ENCODE results near the gene FHIT.
"Not testable (repeated sequence)": the region's sequence is repeated elsewhere in the genome, so short reads cannot be mapped to it uniquely, and the experiment has no call there.

Gene FHIT

DNA sequence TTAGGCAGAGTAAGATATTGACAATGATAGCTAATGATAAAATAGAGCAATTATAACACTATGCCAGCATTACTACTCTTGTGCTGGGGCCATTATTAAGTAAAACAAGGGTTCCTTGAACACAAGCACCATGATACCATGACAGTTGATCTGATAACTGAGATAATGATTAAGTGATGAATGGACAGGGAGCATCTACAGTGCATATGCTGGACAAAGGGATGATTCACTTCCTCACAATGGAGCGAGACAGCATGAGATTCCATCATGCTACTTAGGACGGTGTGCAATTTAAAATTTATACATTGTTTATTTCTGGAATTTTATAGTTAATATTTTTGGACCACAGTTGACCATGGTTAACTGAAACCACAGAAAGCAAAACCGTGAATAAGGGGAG is 156.6 kb downstream of the FHIT start:
- DNase-seq, result no peak

DNA sequence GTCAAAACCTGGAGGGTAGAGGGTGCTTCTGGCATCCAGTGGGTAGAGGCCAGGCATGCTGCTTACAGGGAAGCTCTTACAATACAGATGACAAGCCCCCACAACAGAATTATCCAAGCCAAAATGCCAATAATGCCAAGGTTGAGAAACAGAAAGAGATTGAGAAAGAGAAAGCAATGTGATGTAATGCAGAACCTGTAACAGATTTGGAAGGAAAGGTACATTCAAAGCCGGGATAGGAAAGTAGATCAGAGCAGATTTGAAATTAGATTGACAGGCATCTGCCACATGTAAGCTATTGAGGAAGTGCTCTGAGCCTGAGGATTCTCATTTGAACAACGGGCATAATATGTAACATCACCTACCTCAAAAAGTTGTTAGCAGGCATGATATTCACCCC is 157.9 kb downstream of the FHIT start:
- no peak for DNase-seq

DNA sequence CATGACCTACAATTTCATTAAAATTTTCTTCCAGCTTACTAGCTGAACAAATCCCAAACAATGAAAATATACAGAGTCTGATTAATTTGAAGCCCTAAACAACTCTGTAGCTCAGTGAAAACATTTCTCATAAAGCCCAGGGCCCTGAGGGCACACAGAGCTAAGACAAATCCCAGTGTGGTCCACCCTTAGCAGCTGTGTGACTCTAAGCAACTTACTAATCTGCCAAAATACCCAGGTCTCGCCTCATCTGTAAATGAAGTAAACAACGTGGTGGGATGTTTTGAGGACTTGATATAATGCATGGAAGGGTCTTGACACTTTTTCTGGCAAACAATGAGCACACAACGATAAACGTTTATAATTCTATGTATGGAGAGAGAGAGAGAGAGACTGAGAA is 158.4 kb downstream of the FHIT start:
- DNase-seq, result no peak

DNA sequence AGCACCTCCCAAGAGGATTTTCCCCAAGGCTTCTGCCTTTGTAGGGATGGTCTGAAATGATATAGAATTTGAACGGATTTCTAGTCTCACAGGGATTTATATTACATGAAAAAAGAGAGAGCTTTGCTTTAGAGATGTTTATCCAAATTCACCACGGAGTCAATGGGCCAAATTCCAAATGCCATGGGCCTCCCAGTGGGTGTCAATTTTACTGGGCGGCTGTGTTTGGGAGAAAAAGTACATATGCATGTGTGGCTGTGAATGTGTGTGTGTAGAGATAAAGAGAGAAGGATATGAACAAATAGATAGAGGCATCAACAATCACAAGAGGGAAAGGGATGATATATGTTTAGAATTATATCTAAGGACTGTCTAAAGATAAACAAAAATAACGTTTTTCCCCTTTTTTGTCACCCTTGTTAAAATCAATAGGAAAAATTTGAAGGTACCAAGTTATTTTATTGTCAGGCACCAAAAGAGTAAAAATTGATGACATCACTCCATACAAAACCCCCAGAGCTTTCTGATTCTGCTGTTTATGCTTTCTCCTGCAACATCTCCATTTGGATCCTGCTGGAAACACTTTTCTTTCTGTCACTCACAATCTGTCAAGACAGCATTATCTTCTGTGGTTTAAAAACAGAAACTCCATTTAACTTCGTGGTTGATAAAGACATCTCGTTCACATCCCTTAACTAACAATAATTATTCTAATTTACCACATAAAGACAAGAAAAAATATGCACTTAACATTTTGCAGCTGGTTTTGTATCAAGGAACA is 160.7 kb downstream of the FHIT start:
- DNase-seq, result no peak

DNA sequence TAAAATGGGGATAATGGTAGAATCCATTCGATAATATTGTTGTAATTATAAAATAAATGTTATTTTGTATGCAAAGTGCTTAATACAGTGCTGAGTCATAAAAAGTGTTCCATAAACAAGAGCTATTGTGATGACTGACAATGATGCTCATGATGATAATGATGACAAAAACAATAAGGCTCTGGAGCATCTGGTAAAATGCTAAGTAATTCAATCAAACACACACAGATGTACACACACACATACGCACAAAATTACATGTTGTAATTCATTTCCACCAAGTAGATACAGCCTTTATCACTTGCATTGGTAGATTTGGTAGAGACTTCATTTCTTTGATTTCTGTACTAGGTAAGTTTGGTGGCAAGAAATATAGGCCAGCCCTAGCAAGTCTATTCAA is 163.8 kb downstream of the FHIT start:
- no peak for DNase-seq

DNA sequence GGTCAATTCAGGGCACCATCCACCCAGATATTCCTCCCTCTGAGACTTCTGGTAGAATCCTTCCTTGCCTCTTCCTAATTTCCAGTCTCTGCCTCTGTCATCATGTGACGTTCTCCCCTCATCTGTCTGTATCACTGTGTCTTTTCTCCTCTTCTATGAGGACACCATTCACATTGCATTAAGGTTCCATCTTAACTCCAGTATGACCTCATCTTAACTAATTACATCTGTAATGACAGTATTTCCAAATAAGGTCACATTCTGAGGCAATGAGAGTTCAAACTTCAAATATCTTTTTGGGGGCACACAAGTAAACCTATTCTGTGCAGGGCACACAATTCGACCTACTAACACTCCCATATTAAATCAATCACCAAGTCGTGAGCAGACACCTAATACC is 169.7 kb downstream of the FHIT start:
- no peak for DNase-seq

DNA sequence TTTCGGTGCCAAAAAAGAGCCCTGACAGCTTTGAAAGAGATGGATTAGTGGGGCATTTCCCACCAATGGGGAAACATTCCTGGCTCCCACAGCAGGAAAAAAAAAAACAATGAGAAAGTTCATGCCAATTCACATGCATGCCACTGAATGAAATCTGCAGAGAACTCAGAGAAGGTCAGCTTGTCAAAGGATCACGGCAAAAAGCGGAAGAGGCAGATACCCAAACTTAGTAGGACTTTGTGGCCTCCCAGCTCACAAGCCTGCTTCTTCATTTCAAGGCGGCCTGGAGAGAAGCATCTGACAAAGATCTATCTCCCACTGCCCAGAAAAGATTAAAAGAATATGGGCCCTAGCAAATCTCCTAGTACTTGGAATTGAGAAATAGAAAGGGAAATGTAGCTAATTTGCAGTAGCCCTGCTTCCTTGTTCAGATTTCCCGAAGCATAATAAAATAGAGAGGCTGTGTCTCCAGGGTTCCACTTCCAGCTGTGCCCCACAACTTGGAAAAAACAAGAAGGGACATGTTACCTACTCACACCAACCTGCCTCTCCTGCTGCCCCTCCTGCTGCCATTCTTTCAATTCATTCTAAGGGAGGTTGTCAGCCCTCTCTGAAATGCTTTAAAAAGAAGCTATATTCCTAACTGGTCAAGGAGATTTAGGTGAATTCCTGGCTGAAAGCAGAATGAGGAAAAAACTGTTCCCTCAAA is 170.4 kb downstream of the FHIT start:
- no peak for DNase-seq

DNA sequence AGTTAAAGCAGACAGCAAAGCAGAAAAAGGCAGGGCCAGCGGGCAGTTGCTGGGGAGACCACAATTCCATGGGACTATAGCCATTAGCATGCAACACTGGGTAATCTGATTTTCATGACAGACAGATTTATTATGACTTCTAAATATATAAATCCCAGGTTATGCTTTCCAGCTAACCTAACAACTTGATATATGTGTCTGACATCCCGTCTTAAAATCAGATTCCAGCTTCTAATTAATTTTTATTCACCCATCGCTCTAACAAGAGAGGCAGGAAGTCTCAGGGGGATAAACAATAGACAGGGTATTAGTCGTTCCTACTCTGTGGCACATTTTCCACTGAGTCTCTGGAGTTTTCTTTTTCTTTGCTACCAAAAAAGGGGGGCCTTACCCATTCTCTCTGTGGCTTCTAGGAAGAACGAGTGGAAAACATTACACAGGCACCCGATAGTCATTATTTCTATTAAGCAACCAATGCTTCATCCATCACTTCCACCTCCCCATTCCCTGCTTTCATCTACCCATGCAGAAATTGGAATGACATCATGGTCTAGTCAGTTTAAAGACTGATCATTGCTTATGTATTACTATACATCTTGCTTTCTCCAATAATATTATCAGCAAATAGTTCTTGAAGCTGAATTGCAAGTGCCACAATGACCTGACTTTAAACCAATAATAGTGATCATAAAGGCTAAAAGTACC is 173.1 kb downstream of the FHIT start:
- DNase-seq, result no peak

DNA sequence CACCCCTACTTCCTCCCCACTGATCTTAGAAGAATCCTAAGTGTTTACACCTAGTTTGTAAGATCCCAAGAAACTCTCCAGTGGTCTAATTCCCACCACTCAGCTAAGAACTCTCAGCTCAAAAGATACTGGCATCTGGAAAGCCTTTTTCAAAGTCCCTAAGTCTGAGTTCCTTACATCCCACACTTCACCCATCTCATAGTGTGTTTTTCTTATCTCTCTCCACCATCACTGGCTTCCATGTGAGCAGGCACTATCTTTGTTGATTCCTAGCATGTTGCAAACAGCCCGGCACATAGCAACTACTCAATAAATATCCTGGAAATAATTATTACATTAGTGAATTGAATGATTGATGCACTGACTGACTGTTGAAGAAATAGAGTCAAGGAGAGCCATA is 173.7 kb downstream of the FHIT start:
- no peak for DNase-seq

DNA sequence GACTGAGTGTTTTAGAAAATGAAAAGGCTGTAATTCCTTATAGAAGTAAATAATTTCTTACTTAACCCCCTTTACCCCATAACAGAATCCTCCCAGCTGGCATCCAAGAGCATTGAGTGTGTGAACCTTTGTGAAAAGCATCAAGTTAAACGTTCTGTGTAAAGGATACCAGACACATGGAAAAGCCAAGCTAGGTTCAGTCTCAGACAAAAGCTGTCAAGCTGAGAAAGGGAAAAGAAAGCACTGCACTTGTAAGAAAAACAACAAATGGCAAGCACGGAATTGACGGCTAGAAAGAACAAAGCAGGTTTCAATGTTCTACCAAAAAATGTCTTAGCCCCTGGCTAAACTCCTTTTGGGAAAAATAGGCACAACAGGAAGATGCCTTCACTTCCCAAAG is 176.5 kb downstream of the FHIT start:
- DNase-seq, result no peak

DNA sequence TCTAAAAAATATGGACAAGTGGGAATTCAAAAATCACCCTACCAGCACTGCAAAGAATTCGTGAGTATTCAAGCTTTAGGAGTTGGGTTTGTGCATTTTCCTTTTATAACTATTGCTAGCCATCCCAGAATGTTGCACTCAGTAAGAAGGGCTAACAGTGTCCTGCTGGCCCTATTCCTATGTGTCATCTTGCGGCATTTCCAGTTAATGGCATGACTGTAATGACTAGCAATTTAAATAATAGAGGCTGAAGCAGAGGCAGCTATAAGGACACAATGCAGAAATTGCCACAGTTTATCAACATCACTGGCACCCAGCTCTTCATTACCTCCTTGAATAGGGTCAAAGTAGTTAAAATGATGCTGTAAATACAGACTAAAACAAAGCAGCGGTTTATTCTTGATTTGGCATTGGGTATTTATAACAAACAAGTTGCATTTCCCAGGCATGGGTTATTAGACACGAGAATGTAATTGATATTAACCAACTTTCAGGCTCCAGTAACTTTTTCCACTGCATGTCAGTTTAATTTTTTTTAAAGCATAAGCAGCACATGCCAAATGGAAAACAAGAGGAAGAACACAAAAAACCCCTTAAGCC is 177.6 kb downstream of the FHIT start:
- DNase-seq, result no peak

DNA sequence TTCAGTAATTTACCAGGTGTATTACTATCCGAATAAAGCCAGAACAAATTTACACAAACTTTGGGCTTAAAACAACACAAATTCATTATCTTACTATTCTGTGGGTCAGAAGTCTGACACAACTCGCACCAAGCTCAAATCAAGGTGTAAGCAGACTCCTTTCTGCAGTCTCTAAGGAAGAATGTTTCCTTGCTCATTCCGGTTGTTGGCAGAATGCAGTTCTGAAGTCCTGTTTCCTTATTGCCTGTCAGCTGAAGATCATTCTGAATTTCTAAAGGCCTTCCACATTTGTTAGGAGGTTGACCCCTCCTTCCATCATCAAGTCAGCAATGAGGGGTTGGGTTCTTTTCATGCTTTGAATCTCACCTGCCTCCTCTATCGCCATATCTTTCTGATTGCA is 183.2 kb downstream of the FHIT start:
- no peak for DNase-seq

DNA sequence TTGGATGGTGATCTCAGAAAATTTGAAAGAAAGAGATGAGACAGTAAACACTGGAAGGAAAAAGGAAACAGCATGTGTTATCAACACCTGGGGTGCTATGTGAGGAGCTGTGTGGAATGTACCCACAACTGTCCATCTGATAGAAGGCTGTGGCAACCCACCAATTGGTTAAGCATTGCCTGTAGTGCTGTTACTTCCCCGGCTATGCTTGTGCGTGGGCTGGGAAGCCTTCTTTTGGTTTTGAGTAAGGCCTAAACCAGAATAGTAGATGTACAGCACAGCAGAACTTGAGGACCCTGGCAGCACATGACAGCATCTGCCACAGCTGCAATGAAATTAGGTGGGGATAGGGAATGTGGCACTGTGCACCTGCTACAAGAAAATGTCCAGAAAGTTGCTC is 184.5 kb downstream of the FHIT start:
- DNase-seq, result no peak

DNA sequence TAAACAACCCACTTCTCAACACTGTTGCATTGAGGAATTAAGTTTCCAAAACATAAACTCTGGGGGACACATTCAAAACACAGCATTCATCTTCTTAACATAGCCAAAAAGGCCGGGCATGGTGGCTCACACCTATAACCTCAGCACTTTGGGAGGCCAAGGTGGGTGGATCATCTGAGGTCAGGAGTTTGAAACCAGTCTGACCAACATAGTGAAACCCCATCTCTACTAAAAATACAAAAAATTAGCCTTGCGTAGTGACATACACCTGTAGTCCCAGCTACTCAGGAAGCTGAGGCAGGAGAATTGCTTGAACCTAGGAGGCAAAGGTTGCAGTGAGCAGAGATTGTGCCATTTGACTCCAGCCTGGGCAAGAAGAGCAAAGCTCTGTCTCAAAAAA is 185.0 kb downstream of the FHIT start:
- not testable (repeated sequence) for DNase-seq

DNA sequence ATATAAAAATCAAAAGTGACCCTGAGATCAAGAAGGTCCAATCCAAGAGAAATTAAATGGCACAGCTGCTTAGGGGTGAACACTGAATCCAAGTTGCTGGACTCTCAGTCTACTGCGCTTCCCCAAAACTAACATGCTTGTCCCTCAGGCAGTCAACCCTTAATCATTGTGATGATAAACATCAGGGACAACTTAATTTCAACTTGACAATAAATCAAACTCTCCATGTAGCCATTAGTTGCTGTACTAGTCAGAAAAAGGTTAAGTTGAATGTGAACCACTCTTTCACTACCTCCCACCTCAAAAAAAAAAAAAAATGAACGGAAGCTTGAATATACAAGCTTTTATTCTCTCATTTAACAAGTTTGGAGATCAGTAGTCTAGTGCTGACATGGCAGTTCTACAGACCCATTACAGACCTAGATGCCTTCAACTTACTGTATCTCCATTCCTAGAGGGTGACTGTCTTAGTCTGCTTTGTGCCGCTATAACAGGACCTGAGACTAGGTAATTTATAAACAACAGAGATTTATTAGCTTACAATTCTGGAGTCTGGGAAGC is 185.7 kb downstream of the FHIT start:
- no peak for DNase-seq

DNA sequence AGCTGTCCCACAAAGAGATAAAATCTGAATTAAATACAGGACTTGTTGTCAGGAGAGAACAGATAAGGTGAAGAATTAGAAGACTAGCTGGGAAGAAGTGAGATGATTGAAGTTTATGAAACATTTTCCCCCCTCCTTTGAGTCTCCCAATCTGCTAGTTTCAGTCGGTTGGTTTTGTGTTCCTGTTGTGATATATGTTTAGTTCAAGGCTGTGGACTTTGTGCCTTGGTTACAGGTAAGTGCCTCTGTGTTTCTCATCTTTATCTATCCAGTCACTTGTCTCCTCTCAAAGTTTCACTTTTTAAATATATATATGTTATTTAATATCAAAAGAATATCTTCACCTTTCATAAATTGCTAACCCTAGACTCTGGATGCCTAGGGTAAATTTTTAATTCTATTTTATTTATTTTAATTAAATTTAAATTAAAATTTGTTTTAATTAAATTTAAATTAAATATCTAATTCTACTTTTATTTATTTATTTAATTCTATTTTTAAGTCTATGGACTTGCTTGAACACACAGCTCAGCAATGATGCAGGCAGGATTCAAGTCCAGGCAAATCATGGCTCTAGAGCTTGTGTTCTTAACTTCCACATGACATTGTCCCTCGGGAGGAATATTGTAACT is 190.0 kb downstream of the FHIT start:
- no peak for DNase-seq

DNA sequence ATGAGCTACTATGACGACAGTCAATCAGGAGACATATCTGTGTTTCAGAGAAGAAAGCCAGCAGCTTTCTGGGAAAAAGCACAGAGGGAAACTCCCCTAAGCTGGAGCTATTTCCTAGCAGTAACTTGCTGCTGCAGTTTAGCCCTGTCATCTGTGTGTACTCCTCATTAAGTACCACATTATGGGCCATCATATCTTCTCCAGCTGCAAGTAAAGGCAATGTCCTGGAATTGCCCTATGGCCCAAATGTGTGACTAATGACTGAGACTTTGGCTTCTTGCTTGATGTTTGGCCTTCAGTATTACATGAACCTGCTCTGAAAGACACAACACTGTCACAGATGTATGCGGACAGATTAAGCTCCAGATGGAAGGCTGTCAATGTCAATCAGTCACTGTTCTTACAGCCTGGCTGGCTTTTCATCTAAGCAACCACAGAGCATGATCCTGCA is 190.8 kb downstream of the FHIT start:
- DNase-seq, result no peak

DNA sequence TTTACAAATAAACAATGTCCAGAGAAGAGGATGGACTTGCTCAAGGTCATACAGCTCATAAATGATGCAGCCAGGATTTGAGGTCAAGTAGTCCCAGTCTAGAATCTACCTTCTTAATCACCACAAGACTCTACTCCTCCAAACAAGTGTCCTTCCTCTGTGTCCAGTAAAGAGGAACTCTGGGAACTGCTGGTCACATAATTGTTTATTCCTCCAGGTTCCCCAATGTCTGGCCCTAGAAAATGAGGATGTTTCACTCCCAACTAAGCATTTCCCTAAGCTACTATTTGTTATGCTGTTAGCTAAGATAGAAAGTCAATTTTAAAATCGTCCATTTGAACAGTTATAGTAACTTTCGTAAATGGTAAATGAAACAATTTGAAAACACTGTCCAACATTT is 192.4 kb downstream of the FHIT start:
- no peak for DNase-seq

DNA sequence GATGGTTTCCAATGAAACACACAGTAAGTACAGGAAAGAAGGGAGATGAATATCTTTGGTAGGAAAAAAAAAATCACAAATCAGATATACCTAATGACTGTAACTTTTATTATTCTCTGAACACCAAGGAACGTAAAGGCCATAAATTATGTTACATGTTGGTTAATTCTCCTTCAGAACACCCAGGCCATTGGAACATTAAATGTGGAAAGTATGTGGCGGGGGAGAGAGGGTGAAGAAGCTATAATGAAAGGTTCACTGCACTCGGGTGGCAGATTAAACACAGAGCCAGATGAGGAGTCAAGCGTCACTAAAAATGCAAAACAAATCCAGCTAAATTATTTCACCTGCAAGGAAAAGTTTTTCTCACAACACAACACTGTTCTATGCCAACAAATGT is 193.8 kb downstream of the FHIT start:
- no peak for DNase-seq

DNA sequence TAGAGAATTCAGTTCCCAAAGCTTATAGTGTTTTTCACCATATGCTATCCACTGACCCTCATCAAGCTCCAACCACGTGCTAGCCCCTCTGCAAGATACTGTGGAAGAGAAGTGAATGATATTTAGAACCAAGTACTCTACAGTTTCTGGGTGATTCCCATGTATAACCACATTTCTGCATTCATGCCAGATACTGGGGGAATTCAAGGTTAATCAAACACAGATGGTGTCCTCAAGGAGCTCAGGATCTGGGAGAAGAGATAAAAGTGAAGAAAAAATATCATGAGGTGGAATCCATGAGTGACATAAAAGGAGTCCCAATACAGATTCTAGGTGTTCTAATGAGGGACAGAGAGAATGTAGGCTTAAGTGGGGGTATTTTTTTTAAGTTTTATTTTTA is 195.8 kb downstream of the FHIT start:
- no peak for DNase-seq

DNA sequence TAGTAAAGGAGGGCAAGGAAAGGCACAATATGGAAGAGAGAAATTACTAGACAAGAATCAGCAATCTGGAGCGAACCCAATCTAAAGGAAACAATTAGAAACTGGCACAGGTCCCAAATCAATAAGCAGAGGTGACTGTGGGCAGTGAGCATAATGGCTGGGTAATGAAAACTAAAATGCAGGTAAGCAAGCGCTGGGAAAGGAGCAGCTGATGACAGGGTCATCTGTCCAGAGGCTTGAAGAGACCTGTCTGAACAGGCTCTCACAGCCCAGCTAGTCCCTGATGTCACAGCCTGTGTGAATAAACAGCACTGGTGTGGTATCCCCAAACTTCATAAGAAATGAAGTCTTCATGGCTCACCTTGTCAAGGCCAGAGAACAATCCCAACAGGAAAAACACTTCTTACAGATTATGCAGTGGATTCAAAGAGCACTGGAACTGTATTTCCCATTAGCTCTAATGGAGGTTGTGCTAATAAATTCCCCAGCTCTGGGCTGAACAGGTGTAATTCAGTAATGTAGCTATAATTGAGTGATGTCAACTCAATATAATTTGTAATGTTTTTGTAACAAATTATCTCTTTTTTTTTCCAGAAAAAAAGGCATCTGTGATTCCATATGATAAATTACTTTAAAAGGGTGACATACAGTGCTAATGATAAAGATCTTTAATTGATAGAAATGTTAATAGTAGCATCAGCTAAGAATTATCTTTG is 197.3 kb downstream of the FHIT start:
- no peak for DNase-seq

DNA sequence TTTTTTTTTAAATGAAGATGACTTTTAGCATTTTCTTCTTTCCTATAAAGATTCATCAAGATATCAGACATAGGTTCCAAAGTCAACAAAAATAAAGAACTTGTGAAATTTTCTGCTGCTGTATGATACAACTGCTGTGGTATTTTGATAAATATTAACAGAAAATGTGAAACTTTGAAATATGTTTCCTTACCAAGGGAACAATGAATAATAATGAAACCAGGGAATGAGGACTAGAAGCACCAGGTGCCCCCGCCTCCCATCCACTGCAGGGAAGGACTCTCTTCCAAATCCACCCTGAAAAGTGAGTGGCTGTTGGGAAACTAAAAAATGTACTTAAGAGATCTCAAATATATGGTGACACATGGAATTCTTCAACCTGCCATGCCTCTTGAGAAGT is 198.4 kb downstream of the FHIT start:
- no peak for DNase-seq

Measured in NCI-H2081 treated with DMSO at 0.1 percent for 48 hours (cell line).